ENCODE measurements around the gene TBC1D7. TPM values are rescaled to one million over a fixed set of nuclear protein-coding genes. Genes with fewer than 3 reads are reported as not detected.

The TBC1D7 gene
- total and polyA plus RNA-seq, 2 of the 4 experiments (the other 2 are of a cell fraction), result 14.3 to 22.6 TPM

GRCh38 chr6:13280254-13280653 is 48.1 kb downstream of the TBC1D7 start:
- Histone ChIP-seq H3K27ac (ENCODE audit: insufficient read depth, low read length) (no peak overlapping the region), H2AFZ (replicated peaks; ENCODE audit: low read length, poor library complexity) (no peak overlapping the region), H3K56ac (ENCODE audit: extremely low read depth, insufficient read depth, low read length) (no peak overlapping the region), H4K8ac (ENCODE audit: low read depth in 2 of 2, low read length in 2 of 2) (no peak overlapping the region), H2AK5ac (ENCODE audit: low read depth, low read length) (no peak overlapping the region), H3K14ac (replicated peaks; ENCODE audit: low read depth, low read length) (no peak overlapping the region), H2BK15ac (ENCODE audit: low read depth, low read length) (no peak overlapping the region), H3K36me3 (ENCODE audit: control insufficient read depth, insufficient read depth, low read length) (no peaks in the 10 kb centered on the region), H3K23ac (ENCODE audit: low read depth, low read length) (no peak overlapping the region), H3K79me1 (ENCODE audit: low read depth in 1 of 2, low read length in 2 of 2) (no peaks in the 10 kb centered on the region), H4K5ac (ENCODE audit: low read depth, low read length) (no peak overlapping the region), H2BK120ac (ENCODE audit: low read depth, low read length) (no peak overlapping the region), H3K4ac (ENCODE audit: low read depth, low read length) (no peak overlapping the region), H4K20me1 (ENCODE audit: insufficient read depth, low read length) (no peaks in the 10 kb centered on the region), H2BK20ac (ENCODE audit: low read depth, low read length) (no peak overlapping the region), H3K4me1 (ENCODE audit: control insufficient read depth, insufficient read depth, low read length) (no peaks in the 10 kb centered on the region), H3K9me3 (ENCODE audit: control insufficient read depth, insufficient read depth, low read length) (no peaks in the 10 kb centered on the region), H3K27me3 (ENCODE audit: control insufficient read depth, insufficient read depth, low read length) (no peaks in the 10 kb centered on the region), H3K9ac (ENCODE audit: low read depth, low read length) (no peak overlapping the region), H3K4me2 (ENCODE audit: low read depth, low read length) (no peak overlapping the region), H3K18ac (ENCODE audit: low read depth, low read length) (no peak overlapping the region), H2AK9ac (replicated peaks; ENCODE audit: low read depth, low read length, poor library complexity) (no peak overlapping the region), H2BK5ac (ENCODE audit: low read depth, low read length, poor library complexity, severe bottlenecking) (no peak overlapping the region), H3K9me1 (ENCODE audit: insufficient read depth, low read length) (no peaks in the 10 kb centered on the region), H4K91ac (ENCODE audit: insufficient read depth, low read depth, low read length) (no peak overlapping the region), H3K4me3 (ENCODE audit: insufficient read depth, low read depth, low read length) (no peak overlapping the region)
- DNase-seq, result no peak
- no TSS peak for BruUV-seq (replicated peaks)
- WGBS, 2 experiments (ENCODE audit: extremely low coverage in 2 of 2, insufficient read length in 1 of 2), result no CpG with 5 or more reads among the region's 4 CpGs
- intact Hi-C loops (cut with micrococcal nuclease) (no loop called here), in situ Hi-C loops (cut with MboI; ENCODE audit: low sequenced_read_pairs) (no loop called here), dilution Hi-C loops (cut with HindIII; ENCODE audit: low sequenced_read_pairs, unreplicated experiment) (no loop called here)
- TF ChIP-seq FOS (IDR thresholded peaks at IDR 0.05; ENCODE audit: low read depth, low read length) (no peak), RCOR1 (IDR thresholded peaks at IDR 0.05; ENCODE audit: insufficient replicate concordance, low read length) (no peak), MAZ (IDR thresholded peaks at IDR 0.05; ENCODE audit: borderline replicate concordance, low read depth, low read length) (no peak), BHLHE40 (IDR thresholded peaks at IDR 0.05; ENCODE audit: low read depth, low read length) (no peak), ELK1 (IDR thresholded peaks at IDR 0.05; ENCODE audit: borderline replicate concordance, low read depth, low read length) (no peak), CEBPB (IDR thresholded peaks at IDR 0.05; ENCODE audit: low read depth, low read length) (no peak), RAD21 (IDR thresholded peaks at IDR 0.05; ENCODE audit: low read length) (no peak), MXI1 (IDR thresholded peaks at IDR 0.05; ENCODE audit: borderline replicate concordance, low read depth, low read length) (no peak), SMC3 (IDR thresholded peaks at IDR 0.05; ENCODE audit: low read depth, low read length) (no peak), CHD1 (IDR thresholded peaks at IDR 0.05; ENCODE audit: low read depth, low read length) (no peak), NFE2L2 (IDR thresholded peaks at IDR 0.05; ENCODE audit: low read depth, low read length) (no peak), MAFK (IDR thresholded peaks at IDR 0.05; ENCODE audit: low read depth, low read length) (no peak), POLR2A (IDR thresholded peaks at IDR 0.05; ENCODE audit: low read depth, low read length) (no peak), RFX5 (IDR thresholded peaks at IDR 0.05; ENCODE audit: low read depth, low read length) (no peak)
- TF ChIP-seq, protein P1, sequence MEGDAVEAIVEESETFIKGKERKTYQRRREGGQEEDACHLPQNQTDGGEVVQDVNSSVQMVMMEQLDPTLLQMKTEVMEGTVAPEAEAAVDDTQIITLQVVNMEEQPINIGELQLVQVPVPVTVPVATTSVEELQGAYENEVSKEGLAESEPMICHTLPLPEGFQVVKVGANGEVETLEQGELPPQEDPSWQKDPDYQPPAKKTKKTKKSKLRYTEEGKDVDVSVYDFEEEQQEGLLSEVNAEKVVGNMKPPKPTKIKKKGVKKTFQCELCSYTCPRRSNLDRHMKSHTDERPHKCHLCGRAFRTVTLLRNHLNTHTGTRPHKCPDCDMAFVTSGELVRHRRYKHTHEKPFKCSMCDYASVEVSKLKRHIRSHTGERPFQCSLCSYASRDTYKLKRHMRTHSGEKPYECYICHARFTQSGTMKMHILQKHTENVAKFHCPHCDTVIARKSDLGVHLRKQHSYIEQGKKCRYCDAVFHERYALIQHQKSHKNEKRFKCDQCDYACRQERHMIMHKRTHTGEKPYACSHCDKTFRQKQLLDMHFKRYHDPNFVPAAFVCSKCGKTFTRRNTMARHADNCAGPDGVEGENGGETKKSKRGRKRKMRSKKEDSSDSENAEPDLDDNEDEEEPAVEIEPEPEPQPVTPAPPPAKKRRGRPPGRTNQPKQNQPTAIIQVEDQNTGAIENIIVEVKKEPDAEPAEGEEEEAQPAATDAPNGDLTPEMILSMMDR (conservative IDR thresholded peaks at IDR 0.05; ENCODE audit: low read depth, low read length), result no peak
- TF ChIP-seq, protein P2, sequence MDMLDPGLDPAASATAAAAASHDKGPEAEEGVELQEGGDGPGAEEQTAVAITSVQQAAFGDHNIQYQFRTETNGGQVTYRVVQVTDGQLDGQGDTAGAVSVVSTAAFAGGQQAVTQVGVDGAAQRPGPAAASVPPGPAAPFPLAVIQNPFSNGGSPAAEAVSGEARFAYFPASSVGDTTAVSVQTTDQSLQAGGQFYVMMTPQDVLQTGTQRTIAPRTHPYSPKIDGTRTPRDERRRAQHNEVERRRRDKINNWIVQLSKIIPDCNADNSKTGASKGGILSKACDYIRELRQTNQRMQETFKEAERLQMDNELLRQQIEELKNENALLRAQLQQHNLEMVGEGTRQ (IDR thresholded peaks at IDR 0.05; ENCODE audit: low read depth, low read length), result no peak
- POLR2A ChIA-PET (ENCODE audit: unreplicated experiment), result no interaction called here
- CTCF ChIA-PET, result no interaction called here
- no peak for ATAC-seq (ENCODE audit: low read depth)
